Activated B cell treated with CpG ODN at 0.5 μM for 24 hours (primary cell): Measurements from ENCODE around the gene PNO1. TPM values are rescaled to one million over a fixed set of nuclear protein-coding genes. Genes with fewer than 3 reads are reported as not detected.

Experiments used
- ATAC-seq: fragments of 200-7000 bp; cut with Tn5 transposase; one replicate; pipeline ENCODE4 v1.10.0; 2021; ENCODE audit warnings: low read depth, mild to moderate bottlenecking, moderate library complexity
- CTCF ChIA-PET: fragments of 350-600 bp; sonication (Branson Sonifier 250); formaldehyde crosslinking; loops from one replicate; lab custom pipeline; 2021; ENCODE audit warnings: antibody characterized with exemption; lab: Charles Lee
- POLR2A ChIA-PET: fragments of 350-600 bp; sonication (Branson Sonifier 250); formaldehyde crosslinking; loops from one replicate; lab custom pipeline; 2021; ENCODE audit warnings: antibody characterized with exemption; lab: Charles Lee
- DNase-seq: peaks from one replicate; pipeline ENCODE4 v3.0.0; 2022
- H3K27ac Mint-ChIP-seq: one replicate; pipeline ENCODE4 v1.8.0; 2020; ENCODE audit warnings: mixed read lengths
- H3K27me3 Mint-ChIP-seq: one replicate; pipeline ENCODE4 v1.8.0; 2021; ENCODE audit warnings: mixed read lengths
- H3K36me3 Mint-ChIP-seq: one replicate; pipeline ENCODE4 v1.8.0; 2021; ENCODE audit warnings: low read depth, mixed read lengths
- H3K4me1 Mint-ChIP-seq: one replicate; pipeline ENCODE4 v1.8.0; 2021; ENCODE audit warnings: mixed read lengths
- H3K4me3 Mint-ChIP-seq: one replicate; pipeline ENCODE4 v1.8.0; 2020; ENCODE audit warnings: mild to moderate bottlenecking, mixed read lengths
- H3K9me3 Mint-ChIP-seq: one replicate; pipeline ENCODE4 v1.8.0; 2020; ENCODE audit warnings: mixed read lengths
- CTCF ChIP-seq: fragments of 200-600 bp; IDR thresholded peaks from one replicate; pipeline ENCODE4 v1.8.0; 2022; ENCODE audit warnings: antibody characterized with exemption, mild to moderate bottlenecking
- intact Hi-C: fragments of 100-400 bp; cut with micrococcal nuclease; formaldehyde crosslinking; loops from one replicate; pipeline ENCODE4 v1.15.1; 2024
- total RNA-seq: library from RNA; stranded (reverse); gene quantifications from 2 replicates; pipeline ENCODE4 v1.2.3, GENCODE V29; 2022

Gene PNO1
- total RNA-seq, 1 donor from 2014 or later, result 24.9 TPM

- Mint-ChIP-seq H3K27me3 (no peaks in the 10 kb centered on the region), H3K4me1 (no peaks in the 10 kb centered on the region), H3K36me3 (peaks cover 64% of the 10 kb centered on the region), H3K4me3 (no peak overlapping the region), H3K9me3 (no peaks in the 10 kb centered on the region), H3K27ac (no peak overlapping the region)
- ATAC-seq (no peak), DNase-seq (no peak)
- intact Hi-C loops, result no loop called here
- ChIA-PET POLR2A (no interaction called here), CTCF (no interaction called here)
- TF ChIP-seq CTCF, result no peak
Measured at GRCh38 chr2:68134554-68134953, 23.1 kb upstream of the PNO1 start.

- no peak overlapping the region for H3K27ac Mint-ChIP-seq
- intact Hi-C loops, result no loop called here
- no peaks in the 10 kb centered on the region for H3K9me3 Mint-ChIP-seq
- no peak overlapping the region for H3K4me3 Mint-ChIP-seq
- H3K27me3 Mint-ChIP-seq, result no peaks in the 10 kb centered on the region
- CTCF ChIA-PET, result no interaction called here
- H3K36me3 Mint-ChIP-seq, result peaks cover 66% of the 10 kb centered on the region
- TF ChIP-seq CTCF, result no peak
- DNase-seq (no peak), ATAC-seq (no peak)
- no peaks in the 10 kb centered on the region for H3K4me1 Mint-ChIP-seq
- POLR2A ChIA-PET, result interaction anchor here (0.7 kb wide), 1 partner anchor 157 kb away, joined by 3 read pairs; no protein-coding TSS in a partner anchor
Measured at GRCh38 chr2:68135448-68136320, 22.0 kb upstream of the PNO1 start.

- ChIA-PET CTCF (no interaction called here), POLR2A (no interaction called here)
- H3K36me3 Mint-ChIP-seq, result peaks cover 39% of the 10 kb centered on the region
- ATAC-seq (no peak), DNase-seq (no peak)
- H3K27ac Mint-ChIP-seq, result no peak overlapping the region
- no peak overlapping the region for H3K4me3 Mint-ChIP-seq
- H3K9me3 Mint-ChIP-seq, result no peaks in the 10 kb centered on the region
- no peaks in the 10 kb centered on the region for H3K4me1 Mint-ChIP-seq
- TF ChIP-seq CTCF, result no peak
- intact Hi-C loops, result no loop called here
- no peaks in the 10 kb centered on the region for H3K27me3 Mint-ChIP-seq
Measured at GRCh38 chr2:68141875-68142274, 15.8 kb upstream of the PNO1 start.

GRCh38 chr2:68151037-68151436, 6.7 kb upstream of the PNO1 start:
- TF ChIP-seq CTCF, result no peak
- no peak overlapping the region for H3K4me3 Mint-ChIP-seq
- no peaks in the 10 kb centered on the region for H3K27me3 Mint-ChIP-seq
- H3K27ac Mint-ChIP-seq, result peak overlapping the region; percentile 37
- intact Hi-C loops, result no loop called here
- no peak for DNase-seq
- H3K9me3 Mint-ChIP-seq, result no peaks in the 10 kb centered on the region
- POLR2A ChIA-PET, result no interaction called here
- peaks cover 4% of the 10 kb centered on the region for H3K36me3 Mint-ChIP-seq
- peaks cover 34% of the 10 kb centered on the region for H3K4me1 Mint-ChIP-seq
- CTCF ChIA-PET, result no interaction called here
- no peak for ATAC-seq

GRCh38 chr2:68152681-68153347, 4.9 kb upstream of the PNO1 start:
- H3K9me3 Mint-ChIP-seq, result no peaks in the 10 kb centered on the region
- peaks cover 13% of the 10 kb centered on the region for H3K36me3 Mint-ChIP-seq
- POLR2A ChIA-PET, result interaction anchor here (0.6 kb wide), 1 partner anchor 1496 kb away, joined by 4 read pairs; no protein-coding TSS in a partner anchor
- intact Hi-C loops, result no loop called here
- H3K27ac Mint-ChIP-seq, result peak overlapping the region; percentile 61
- ATAC-seq (no peak), DNase-seq (no peak)
- H3K27me3 Mint-ChIP-seq, result no peaks in the 10 kb centered on the region
- CTCF ChIA-PET, result interaction anchor here (0.6 to 1.4 kb wide), 2 partner anchors 30 to 92 kb away, joined by 3 to 10 read pairs; no protein-coding TSS in a partner anchor
- TF ChIP-seq CTCF, result no peak
- peaks cover 48% of the 10 kb centered on the region for H3K4me1 Mint-ChIP-seq
- no peak overlapping the region for H3K4me3 Mint-ChIP-seq
